Stimulated activated memory B cell treated with anti-CD40 and anti-IgM and Interleukin-4, amounts not matched to agents 10 μg/mL and 1 μg/mL and 100 μg/mL, for 72 hours (primary cell): ENCODE results near the gene TUBGCP6.

Experiments
- ATAC-seq: fragments of 150-1000 bp; cut with Tn5 transposase; 2 replicates; pipeline ENCODE4 v1.10.0; 2021
- H3K27ac Mint-ChIP-seq: one replicate; pipeline ENCODE4 v1.8.0; 2022; ENCODE audit warnings: mild to moderate bottlenecking, mixed read lengths
- H3K27me3 Mint-ChIP-seq: one replicate; pipeline ENCODE4 v1.8.0; 2022; ENCODE audit warnings: mixed read lengths
- H3K36me3 Mint-ChIP-seq: one replicate; pipeline ENCODE4 v1.8.0; 2022; ENCODE audit warnings: mixed read lengths
- H3K4me1 Mint-ChIP-seq: one replicate; pipeline ENCODE4 v1.8.0; 2022; ENCODE audit warnings: mixed read lengths
- H3K4me3 Mint-ChIP-seq: one replicate; pipeline ENCODE4 v1.8.0; 2022; ENCODE audit warnings: mild to moderate bottlenecking, moderate library complexity, mixed read lengths
- H3K9me3 Mint-ChIP-seq: one replicate; pipeline ENCODE4 v1.8.0; 2022; ENCODE audit warnings: mixed read lengths

Gene TUBGCP6

DNA sequence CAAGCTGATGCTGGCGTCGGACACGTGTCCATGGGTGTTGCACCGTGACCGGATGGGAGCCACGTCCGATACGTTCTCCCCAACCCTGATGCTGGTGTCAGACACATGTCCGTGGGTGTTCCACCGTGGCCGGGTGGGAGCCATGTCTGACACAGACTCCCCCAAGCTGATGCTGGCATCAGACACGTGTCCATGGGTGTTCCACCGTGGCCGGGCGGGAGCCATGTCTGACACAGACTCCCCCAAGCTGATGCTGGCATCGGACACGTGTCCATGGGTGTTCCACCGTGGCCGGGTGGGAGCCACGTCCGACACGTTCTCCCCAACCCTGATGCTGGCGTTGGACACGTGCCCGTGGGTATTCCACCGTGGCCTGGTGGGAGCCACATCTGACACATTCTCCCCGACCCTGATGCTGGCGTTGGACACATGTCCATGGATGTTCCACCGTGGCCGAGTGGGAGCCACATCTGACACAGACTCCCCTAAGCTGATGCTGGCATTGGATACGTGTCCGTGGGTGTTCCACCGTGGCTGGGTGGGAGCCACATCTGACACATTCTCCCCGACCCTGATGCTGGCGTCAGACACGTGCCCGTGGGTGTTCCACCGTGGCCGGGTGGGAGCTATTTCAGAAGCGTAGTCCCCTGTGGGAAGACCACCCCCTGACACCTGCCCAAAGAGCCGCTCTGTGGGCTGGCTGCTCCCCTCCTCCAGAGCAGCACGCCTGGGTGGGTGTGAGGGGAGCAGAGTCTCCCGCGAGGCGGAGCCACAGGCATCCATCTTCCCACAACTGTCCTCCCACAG, 24.0 kb downstream of the TUBGCP6 start:
- H3K36me3 Mint-ChIP-seq: peaks cover 68% of the 10 kb centered on the region
- no peak overlapping the region for H3K27ac Mint-ChIP-seq
- H3K4me1 Mint-ChIP-seq: no peaks in the 10 kb centered on the region
- no peak for ATAC-seq
- H3K4me3 Mint-ChIP-seq: no peak overlapping the region
- no peaks in the 10 kb centered on the region for H3K27me3 Mint-ChIP-seq
- no peaks in the 10 kb centered on the region for H3K9me3 Mint-ChIP-seq

DNA sequence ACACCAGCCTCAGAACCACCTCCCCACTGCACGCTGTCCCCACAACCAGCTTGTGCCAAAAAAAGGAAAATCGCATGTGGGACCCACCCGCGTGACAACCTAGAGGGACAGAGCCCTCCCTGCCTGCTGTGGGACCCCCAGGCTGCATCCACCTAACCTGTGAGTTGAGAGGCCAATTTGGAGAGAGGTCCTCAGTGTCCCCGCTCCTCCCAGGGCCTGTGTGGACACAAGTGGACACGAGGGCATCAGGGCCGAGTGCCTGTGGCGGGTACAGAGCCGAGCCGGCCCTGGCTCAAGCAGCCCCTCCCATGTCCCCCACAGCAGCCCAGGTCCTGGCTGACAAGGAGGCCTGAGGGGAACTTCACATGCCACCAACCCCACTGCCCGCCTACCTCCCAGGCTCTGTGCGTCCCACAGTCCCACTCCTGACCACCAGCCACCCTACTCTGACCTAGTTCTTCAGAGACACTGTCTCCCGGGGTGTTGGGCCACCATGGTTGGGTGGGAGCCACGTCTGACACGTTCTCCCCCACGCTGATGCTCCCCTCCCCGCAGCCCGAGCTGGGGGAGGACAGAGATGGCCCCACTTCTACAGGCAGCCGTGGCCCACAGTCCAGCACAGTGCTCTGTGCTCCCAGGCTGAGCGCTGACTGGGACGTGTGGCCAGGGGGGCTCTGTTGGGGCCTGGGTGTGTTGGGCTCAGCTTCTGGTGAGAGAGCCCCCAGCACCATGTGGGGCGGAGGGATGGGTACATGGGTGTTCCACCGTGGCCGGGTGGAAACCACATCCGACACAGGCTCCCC, 24.8 kb downstream of the TUBGCP6 start:
- Mint-ChIP-seq H3K4me3 (no peak overlapping the region), H3K9me3 (no peaks in the 10 kb centered on the region), H3K27ac (no peak overlapping the region), H3K36me3 (peaks cover 70% of the 10 kb centered on the region), H3K27me3 (no peaks in the 10 kb centered on the region), H3K4me1 (peaks cover 3% of the 10 kb centered on the region)
- no peak for ATAC-seq

DNA sequence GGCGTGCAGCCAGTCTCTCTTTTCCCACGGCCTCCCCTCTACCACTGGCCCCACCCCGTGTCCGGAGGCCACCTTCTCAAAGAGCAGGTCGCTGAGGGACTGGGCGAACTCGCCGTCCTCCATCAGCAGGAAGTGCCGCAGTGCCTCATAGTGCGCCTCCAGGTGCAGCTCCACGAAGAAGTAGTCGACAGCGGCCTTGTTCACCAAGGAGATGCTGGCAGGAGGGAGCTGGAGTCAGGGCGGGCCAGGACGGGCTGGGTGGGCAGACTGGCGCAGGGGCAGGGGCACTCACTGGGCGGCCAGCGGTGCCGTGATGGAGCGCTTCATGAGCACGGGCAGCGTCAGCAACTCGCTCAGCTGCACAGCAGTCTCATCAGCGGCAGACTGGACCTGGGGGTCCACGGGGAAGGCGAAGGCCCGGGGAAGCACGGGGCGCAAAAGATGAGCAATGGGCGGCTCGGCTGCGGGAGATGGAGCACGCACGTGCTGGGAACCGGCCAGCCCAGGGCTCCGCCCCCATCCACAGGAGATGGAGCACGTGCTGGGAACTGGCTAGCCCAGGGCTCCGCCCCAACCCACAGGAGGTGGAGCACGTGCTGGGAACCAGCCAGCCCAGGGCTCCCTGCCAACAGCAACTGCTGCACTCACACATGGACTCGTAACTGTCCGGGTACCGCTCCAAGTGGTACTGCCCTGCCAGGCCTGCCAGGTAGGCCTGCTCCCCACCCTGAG, 25.7 kb downstream of the TUBGCP6 start:
- no peak overlapping the region for H3K27ac Mint-ChIP-seq
- no peak overlapping the region for H3K4me3 Mint-ChIP-seq
- ATAC-seq: peak; percentile 39
- H3K9me3 Mint-ChIP-seq: no peaks in the 10 kb centered on the region
- no peaks in the 10 kb centered on the region for H3K27me3 Mint-ChIP-seq
- H3K36me3 Mint-ChIP-seq: peaks cover 72% of the 10 kb centered on the region
- H3K4me1 Mint-ChIP-seq: peaks cover 7% of the 10 kb centered on the region

DNA sequence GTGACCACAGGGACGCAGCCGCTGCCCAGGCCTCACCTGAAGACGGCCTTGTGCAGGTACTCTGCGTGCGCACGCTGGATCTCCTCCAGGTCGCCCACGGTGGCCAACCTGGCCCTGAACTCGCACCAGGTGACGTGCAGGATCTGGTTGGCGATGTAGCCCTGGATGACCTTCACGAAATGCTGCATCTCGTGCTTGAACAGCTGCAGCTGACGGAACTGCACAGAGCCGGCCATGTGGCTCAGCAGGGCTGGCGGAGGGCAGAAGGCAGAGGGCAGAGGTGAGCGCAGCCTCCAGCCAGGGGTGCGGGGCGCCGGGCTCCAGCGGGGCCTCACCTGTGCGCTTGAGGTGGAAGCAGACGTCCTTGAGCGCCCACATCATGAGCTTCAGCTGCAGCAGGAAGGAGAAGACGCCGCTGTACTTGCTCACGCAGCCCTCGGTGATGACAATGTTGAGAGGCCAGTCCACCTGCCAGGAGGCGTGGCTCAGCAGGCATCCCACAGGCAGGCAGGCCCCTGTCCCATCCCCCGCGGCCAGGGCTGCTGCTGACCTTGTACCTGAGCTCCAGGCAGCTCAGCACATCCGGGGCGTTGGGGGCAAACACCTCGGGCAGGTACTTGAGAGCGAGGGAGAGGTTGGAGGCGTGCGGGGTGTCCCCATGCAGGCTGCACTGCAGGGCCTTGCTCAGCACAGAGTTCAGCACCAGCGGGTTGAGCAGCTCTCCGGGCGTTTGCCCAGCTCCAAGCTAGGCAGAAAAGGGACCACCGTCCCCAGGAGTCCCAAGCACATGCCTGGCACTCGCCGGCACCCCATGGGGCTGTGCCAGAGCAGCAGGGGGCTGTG, 26.4 kb downstream of the TUBGCP6 start:
- Mint-ChIP-seq H3K36me3 (peaks cover 72% of the 10 kb centered on the region), H3K9me3 (no peaks in the 10 kb centered on the region), H3K4me3 (no peak overlapping the region), H3K27ac (no peak overlapping the region), H3K27me3 (no peaks in the 10 kb centered on the region), H3K4me1 (peaks cover 12% of the 10 kb centered on the region)
- ATAC-seq: no peak

DNA sequence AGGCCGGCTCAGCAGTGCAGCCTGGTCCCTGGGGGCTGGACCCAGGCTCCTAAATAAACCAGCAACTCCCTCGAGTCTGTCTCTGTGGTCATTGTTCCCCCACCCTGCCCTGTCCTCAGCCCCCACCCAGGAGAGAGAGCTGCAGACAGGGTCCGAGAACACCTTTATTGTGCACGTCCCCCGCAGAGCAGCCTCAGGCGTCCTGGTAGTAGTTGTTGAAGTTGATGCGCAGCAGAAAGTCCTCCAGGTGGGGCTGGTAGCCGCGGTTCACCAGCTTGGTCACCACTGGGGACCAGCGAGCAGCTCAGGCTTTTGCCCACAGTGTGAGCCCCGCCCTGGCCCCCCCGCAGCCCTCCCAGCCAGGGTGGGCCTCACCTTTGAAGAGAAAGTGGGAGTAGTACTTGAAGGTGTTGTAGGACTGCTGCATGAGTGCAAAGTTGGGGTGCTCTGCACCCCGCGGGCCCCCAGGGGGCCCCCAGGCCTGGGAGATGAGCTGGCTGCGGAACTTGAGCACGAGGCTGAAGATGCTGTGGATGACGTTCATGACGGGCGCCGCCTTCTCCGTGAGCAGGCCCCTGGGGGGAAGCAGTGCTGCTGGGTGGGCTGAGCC, 27.2 kb downstream of the TUBGCP6 start:
- no peak overlapping the region for H3K27ac Mint-ChIP-seq
- no peaks in the 10 kb centered on the region for H3K27me3 Mint-ChIP-seq
- peaks cover 72% of the 10 kb centered on the region for H3K36me3 Mint-ChIP-seq
- no peaks in the 10 kb centered on the region for H3K9me3 Mint-ChIP-seq
- peaks cover 19% of the 10 kb centered on the region for H3K4me1 Mint-ChIP-seq
- no peak overlapping the region for H3K4me3 Mint-ChIP-seq
- no peak for ATAC-seq

DNA sequence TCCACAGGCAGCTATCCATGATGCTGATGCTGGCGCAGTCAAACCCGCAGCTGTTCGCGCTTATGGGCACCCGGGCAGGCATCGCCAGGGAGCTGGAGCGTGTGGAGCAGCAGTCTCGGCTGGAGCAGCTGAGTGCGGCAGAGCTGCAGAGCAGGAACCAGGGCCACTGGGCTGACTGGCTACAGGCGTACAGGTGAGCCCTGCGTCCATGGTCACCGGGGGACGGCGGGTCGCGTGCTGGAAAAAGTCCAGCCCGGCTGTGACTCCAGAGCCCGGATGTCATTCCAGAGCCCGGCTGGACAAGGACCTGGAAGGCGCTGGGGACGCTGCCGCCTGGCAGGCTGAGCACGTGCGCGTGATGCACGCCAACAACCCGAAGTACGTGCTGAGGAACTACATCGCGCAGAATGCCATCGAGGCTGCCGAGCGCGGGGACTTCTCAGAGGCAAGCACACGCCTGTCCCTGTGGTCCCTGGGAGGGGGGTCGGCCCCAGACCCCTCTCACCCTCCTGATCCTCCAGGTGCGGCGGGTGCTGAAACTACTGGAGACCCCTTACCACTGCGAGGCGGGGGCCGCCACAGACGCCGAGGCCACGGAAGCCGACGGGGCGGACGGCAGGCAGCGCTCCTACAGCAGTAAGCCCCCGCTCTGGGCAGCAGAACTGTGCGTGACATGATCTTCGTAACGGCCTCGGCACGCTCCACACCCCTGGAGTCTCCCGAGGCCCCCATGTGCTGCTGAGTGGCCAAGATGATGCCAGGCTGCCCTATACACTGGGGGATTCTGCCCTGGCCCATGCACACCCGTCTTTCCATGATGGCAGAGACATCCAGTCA, 27.9 kb downstream of the TUBGCP6 start:
- H3K9me3 Mint-ChIP-seq: no peaks in the 10 kb centered on the region
- no peaks in the 10 kb centered on the region for H3K27me3 Mint-ChIP-seq
- H3K36me3 Mint-ChIP-seq: peaks cover 76% of the 10 kb centered on the region
- no peak overlapping the region for H3K27ac Mint-ChIP-seq
- H3K4me1 Mint-ChIP-seq: peaks cover 19% of the 10 kb centered on the region
- no peak for ATAC-seq
- H3K4me3 Mint-ChIP-seq: no peak overlapping the region

DNA sequence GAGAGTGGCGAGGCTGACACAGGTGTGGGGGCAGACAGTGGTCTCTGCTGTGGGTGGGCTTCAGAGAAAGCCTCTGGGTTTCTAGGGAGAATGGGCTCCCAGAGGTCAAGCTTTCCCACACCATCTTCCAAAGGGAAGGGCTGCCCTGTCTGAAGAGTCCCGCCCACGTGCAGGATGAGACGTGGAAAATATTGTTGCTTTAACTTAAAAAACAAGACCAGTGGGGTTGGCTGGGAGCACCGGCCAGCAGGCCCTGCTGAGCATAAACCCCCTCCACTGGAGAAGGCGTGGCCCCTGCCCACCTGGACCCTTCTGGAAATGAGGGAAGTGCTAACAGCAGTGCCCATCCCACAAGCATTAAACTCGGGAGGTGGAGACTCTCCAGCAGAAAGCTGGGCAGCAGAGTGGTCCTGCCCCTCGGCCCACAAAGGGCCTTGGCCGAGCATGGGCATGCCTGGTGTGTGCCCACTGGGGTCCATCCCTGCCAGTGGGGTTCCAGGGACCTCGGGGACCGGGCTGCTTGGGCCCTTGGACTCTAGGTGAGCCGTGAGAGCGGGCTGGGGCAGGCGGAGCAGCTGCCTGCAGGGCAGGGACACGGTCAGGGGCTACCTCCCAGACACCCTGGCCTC, 28.7 kb downstream of the TUBGCP6 start:
- Mint-ChIP-seq H3K27me3 (no peaks in the 10 kb centered on the region), H3K9me3 (no peaks in the 10 kb centered on the region), H3K27ac (no peak overlapping the region), H3K36me3 (peaks cover 75% of the 10 kb centered on the region), H3K4me3 (no peak overlapping the region), H3K4me1 (peaks cover 19% of the 10 kb centered on the region)
- no peak for ATAC-seq

DNA sequence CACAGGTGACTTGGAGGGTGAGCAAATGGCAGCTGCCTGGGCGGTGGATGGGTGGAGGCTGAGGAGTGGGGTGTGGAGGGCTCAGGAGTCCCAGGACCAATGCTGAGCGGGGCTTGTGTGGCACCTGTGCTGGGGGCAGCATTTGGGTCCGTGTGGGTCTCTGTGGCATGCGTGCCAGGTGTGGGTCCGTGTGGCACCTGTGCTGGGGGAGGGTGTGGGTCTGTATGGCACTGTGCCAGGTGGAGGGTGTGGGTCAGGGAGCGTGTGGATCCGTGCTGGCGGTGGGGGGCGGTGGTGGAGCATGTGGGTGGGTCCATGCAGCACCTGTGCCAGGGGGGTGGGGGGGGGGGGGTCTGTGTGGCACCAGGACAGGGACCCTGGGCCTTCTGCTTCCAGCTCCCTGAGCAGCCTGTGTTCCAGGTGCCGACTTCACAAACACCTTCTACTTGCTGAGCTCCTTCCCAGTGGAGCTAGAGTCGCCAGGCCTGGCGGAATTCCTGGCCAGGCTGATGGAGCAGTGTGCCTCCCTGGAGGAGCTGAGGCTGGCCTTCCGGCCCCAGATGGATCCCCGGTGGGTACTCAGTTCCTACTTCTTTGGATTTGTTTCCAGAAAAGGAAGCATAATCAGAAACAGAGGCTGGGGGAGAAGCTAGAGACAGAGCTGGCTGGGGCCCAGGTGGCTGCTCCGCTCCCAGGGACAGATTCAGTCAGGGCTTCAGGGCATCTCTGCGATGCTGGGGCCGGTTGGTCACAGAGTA, 29.3 kb downstream of the TUBGCP6 start:
- ATAC-seq: no peak
- peak overlapping the region; percentile 33 for H3K27ac Mint-ChIP-seq
- H3K9me3 Mint-ChIP-seq: no peaks in the 10 kb centered on the region
- H3K4me3 Mint-ChIP-seq: no peak overlapping the region
- no peaks in the 10 kb centered on the region for H3K27me3 Mint-ChIP-seq
- H3K4me1 Mint-ChIP-seq: peaks cover 19% of the 10 kb centered on the region
- peaks cover 70% of the 10 kb centered on the region for H3K36me3 Mint-ChIP-seq

DNA sequence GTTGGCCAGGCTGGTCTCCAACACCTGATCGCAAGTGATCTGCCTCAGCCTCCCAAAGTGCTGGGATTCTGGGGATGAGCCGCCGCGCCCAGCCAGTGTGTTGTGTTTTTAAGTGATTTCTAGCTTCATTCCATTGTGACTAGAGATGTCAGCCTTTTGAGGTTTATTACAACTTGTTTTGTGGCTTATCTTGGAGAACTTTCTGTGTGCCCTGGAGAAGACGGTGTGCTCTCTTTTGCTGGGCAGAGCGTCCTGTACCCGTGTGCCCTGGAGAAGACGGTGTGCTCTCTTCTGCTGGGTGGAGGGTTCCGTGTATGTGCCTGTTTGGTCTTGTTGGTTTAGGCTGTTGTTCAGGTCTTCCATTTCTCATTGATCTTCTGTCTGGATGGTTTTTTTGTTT, 31.6 kb downstream of the TUBGCP6 start:
- ATAC-seq: no peak
- Mint-ChIP-seq H3K9me3 (no peaks in the 10 kb centered on the region), H3K4me3 (no peak overlapping the region), H3K4me1 (peaks cover 27% of the 10 kb centered on the region), H3K27me3 (no peaks in the 10 kb centered on the region), H3K36me3 (peaks cover 56% of the 10 kb centered on the region), H3K27ac (no peak overlapping the region)

DNA sequence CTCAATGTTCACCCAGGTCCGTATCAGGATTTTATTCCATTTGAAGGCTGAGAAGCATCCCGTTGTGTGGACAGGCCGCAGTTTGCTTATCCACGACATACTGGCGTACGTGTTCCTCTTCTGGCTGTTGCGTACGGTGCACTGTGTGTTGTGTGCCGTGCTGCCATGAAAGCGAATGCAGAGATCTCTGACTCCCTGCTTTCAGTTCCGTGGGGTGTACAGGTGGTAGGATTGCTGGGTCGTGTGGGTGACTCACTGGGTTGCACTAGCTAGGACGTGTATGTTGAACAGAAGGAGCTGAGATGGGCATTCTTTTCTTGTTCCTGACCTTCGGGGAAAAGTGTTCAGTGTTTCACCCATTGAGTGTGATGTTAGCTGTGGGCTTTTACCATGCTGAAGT, 33.7 kb downstream of the TUBGCP6 start:
- Mint-ChIP-seq H3K9me3 (no peaks in the 10 kb centered on the region), H3K27ac (no peak overlapping the region), H3K4me3 (no peak overlapping the region), H3K4me1 (peaks cover 46% of the 10 kb centered on the region), H3K36me3 (peaks cover 54% of the 10 kb centered on the region), H3K27me3 (no peaks in the 10 kb centered on the region)
- no peak for ATAC-seq

DNA sequence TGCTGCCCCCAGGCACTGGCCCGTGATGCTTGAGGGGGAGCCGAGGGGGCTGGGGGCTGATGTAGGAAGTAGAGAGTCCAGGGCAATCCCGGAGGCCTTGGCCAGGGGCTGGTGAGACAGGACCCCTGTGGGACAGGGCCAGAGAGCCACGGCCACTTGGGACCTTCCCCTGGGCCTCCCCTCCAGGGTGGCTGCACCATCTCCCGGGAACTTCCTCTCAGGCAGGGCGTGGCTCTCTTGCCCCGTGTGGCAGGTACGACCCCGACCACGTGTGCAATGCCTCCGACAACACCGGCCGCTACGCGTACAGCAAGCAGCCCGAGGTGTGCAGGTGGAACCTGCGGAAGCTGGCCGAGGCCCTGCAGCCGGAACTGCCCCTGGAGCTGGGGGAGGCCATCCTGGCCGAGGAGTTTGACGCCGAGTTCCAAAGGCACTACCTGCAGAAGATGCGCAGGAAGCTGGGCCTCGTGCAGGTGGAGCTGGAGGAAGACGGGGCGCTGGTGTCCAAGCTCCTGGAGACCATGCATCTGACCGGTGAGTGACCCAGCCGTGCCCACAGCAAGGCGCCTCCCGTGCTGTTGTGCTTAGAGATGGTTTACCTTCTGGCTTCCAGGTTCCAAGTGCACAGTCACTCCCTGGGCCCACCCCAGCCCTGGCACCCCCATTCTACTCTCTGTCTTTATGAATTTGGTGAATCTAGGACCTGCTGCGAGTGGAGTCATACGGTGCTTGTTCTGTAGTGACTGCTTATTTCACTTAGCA, 34.3 kb downstream of the TUBGCP6 start:
- Mint-ChIP-seq H3K4me1 (peaks cover 47% of the 10 kb centered on the region), H3K9me3 (no peaks in the 10 kb centered on the region), H3K27ac (no peak overlapping the region), H3K4me3 (no peak overlapping the region), H3K36me3 (peaks cover 51% of the 10 kb centered on the region), H3K27me3 (no peaks in the 10 kb centered on the region)
- no peak for ATAC-seq

DNA sequence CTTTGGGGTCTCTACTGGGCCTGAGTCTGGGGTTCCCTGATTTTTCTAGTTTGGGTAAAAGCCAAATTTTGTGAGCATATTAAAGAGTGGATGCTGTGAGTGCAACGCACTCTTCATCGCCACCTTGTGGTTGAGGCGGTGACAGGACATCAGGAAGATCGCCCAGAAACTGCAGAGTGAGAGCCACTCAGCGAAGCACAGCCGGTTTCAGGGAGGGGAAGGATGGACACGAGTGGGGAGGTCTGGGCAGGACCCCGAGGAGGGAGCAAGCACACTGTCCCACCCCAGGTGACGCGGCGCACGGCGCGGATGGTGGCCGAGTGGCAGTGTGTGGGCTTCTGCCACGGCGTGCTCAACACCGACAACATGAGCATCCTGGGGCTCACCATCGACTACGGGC, 34.9 kb downstream of the TUBGCP6 start:
- H3K27me3 Mint-ChIP-seq: no peaks in the 10 kb centered on the region
- no peak overlapping the region for H3K4me3 Mint-ChIP-seq
- peaks cover 50% of the 10 kb centered on the region for H3K36me3 Mint-ChIP-seq
- peak; percentile 68 for ATAC-seq
- no peaks in the 10 kb centered on the region for H3K9me3 Mint-ChIP-seq
- no peak overlapping the region for H3K27ac Mint-ChIP-seq
- H3K4me1 Mint-ChIP-seq: peaks cover 47% of the 10 kb centered on the region
